Neural cell (in vitro differentiated cells): ENCODE results near the gene PAPOLG. TPM values are rescaled to one million over a fixed set of nuclear protein-coding genes. Genes with fewer than 3 reads are reported as not detected.

Experiments
- H2AFZ ChIP-seq: fragments of 200-600, 300-800 bp; sonication (generic), shearing (Covaris generic); 2 replicates; pipeline ENCODE4 v1.6.0; 2014; ENCODE audit warnings: low read depth, mild to moderate bottlenecking, antibody characterized with exemption, low read length, moderate library complexity
- H3F3A ChIP-seq: fragments of 200-600 bp; shearing (Covaris generic); 2 replicates; pipeline ENCODE4 v1.6.1; 2016; ENCODE audit warnings: mild to moderate bottlenecking, moderate library complexity, mixed read lengths, antibody characterized with exemption, low read length; ENCODE audit not compliant: insufficient read depth, poor library complexity, severe bottlenecking
- H3K27ac ChIP-seq: fragments of 200-600, 300-800 bp; sonication (generic), shearing (Covaris generic); 2 replicates; pipeline ENCODE4 v1.5.1; 2014; ENCODE audit warnings: mild to moderate bottlenecking, low read length, moderate library complexity
- H3K27me3 ChIP-seq: fragments of 300-800, 200-600 bp; sonication (generic), shearing (Covaris generic); 2 replicates; pipeline ENCODE4 v1.6.0; 2014; ENCODE audit warnings: mild to moderate bottlenecking, low read depth, low read length, moderate library complexity; ENCODE audit not compliant: insufficient read depth
- H3K36me3 ChIP-seq: fragments of 300-800, 200-600 bp; sonication (generic), shearing (Covaris generic); 2 replicates; pipeline ENCODE4 v1.5.1; 2014; ENCODE audit warnings: mild to moderate bottlenecking, antibody characterized with exemption, low read length, moderate library complexity; ENCODE audit not compliant: insufficient read depth
- H3K4me2 ChIP-seq: fragments of 300-800, 200-600 bp; sonication (generic), shearing (Covaris generic); 2 replicates; pipeline ENCODE4 v1.6.0; 2014; ENCODE audit warnings: mild to moderate bottlenecking, low read length
- H3K4me3 ChIP-seq: fragments of 300-800, 200-600 bp; sonication (generic), shearing (Covaris generic); 2 replicates; pipeline ENCODE4 v1.5.1; 2014; ENCODE audit warnings: mild to moderate bottlenecking, low read length, moderate library complexity
- H3K79me2 ChIP-seq: fragments of 200-600 bp; shearing (Covaris generic); replicated peaks from 2 replicates; pipeline ENCODE4 v1.6.0; 2014; ENCODE audit warnings: mild to moderate bottlenecking, low read length, moderate library complexity; ENCODE audit not compliant: insufficient read depth
- H3K9ac ChIP-seq: fragments of 300-800, 200-600 bp; sonication (generic), shearing (Covaris generic); 2 replicates; pipeline ENCODE4 v1.6.1; 2016; ENCODE audit warnings: mild to moderate bottlenecking, low read length, mixed read lengths
- H3K9me2 ChIP-seq: fragments of 200-600 bp; shearing (Covaris generic); 2 replicates; pipeline ENCODE4 v1.6.1; 2016; ENCODE audit warnings: mild to moderate bottlenecking, low read length, mixed read lengths; ENCODE audit not compliant: insufficient read depth
- H3K9me3 ChIP-seq: fragments of 200-600, 300-800 bp; sonication (generic), shearing (Covaris generic); 2 replicates; pipeline ENCODE4 v1.6.1; 2016; ENCODE audit warnings: mild to moderate bottlenecking, mixed run types, low read length, moderate library complexity, mixed read lengths
- H4K20me1 ChIP-seq: fragments of 200-600 bp; shearing (Covaris generic); 2 replicates; pipeline ENCODE4 v1.6.1; 2016; ENCODE audit warnings: mild to moderate bottlenecking, mixed run types; ENCODE audit not compliant: insufficient read depth
- CTCF ChIP-seq: fragments of 450-650 bp; IDR thresholded peaks from 2 replicates; pipeline ENCODE4 v1.5.1; 2014; ENCODE audit warnings: antibody characterized with exemption, mild to moderate bottlenecking, moderate library complexity; ENCODE audit not compliant: poor library complexity, severe bottlenecking
- EP300 ChIP-seq: fragments of 450-650 bp; conservative IDR thresholded peaks from 2 replicates; pipeline ENCODE4 v1.6.1; 2014; ENCODE audit warnings: antibody characterized with exemption, mild to moderate bottlenecking, moderate library complexity; ENCODE audit not compliant: poor library complexity, severe bottlenecking
- EZH2 ChIP-seq: fragments of 200-600, 300-800 bp; shearing (Covaris generic), sonication (generic); IDR thresholded peaks from 2 replicates; pipeline ENCODE4 v1.6.1; 2014; ENCODE audit warnings: antibody characterized with exemption, low read length, borderline replicate concordance, mild to moderate bottlenecking; ENCODE audit not compliant: insufficient read depth, poor library complexity, severe bottlenecking
- MXI1 ChIP-seq: fragments of 450-650 bp; conservative IDR thresholded peaks from 2 replicates; pipeline ENCODE4 v1.6.1; 2014; ENCODE audit warnings: antibody characterized with exemption, mild to moderate bottlenecking; ENCODE audit not compliant: poor library complexity, severe bottlenecking
- POLR2AphosphoS5 ChIP-seq: IDR thresholded peaks from 2 replicates; pipeline ENCODE4 v1.6.1; 2012
- RAD21 ChIP-seq: fragments of 450-650 bp; conservative IDR thresholded peaks from 2 replicates; pipeline ENCODE4 v1.6.1; 2014; ENCODE audit warnings: antibody characterized with exemption, mild to moderate bottlenecking, moderate library complexity
- REST ChIP-seq: IDR thresholded peaks from 2 replicates; pipeline ENCODE4 v1.6.1; 2012; ENCODE audit warnings: borderline replicate concordance
- SMC3 ChIP-seq: fragments of 450-650 bp; conservative IDR thresholded peaks from 2 replicates; pipeline ENCODE4 v1.6.1; 2014; ENCODE audit warnings: antibody characterized with exemption, mild to moderate bottlenecking, moderate library complexity; ENCODE audit not compliant: poor library complexity
- TAF1 ChIP-seq: IDR thresholded peaks from 2 replicates; pipeline ENCODE4 v1.6.1; 2012; ENCODE audit warnings: low read depth
- polyA plus RNA-seq: library from polyadenylated mRNA; depleted of rRNA; stranded (reverse); fragments of >200 nt; gene quantifications from 2 replicates; pipeline ENCODE4 v1.2.3, GENCODE V29; 2014
- small RNA-seq, 3 experiments: library from RNA; depleted of rRNA; stranded (forward); fragments of <200 nt; gene quantifications; one replicate each; pipeline ENCODE3, GENCODE V24; 2012

The PAPOLG gene
- polyA plus RNA-seq, 1 donor from 2014 or later = 31.2 TPM

GRCh38 chr2:60844105-60844504, 88.0 kb downstream of the PAPOLG start:
- H3K4me3 ChIP-seq = no peak overlapping the region
- no peak overlapping the region for H2AFZ ChIP-seq
- no peaks in the 10 kb centered on the region for H3K27me3 ChIP-seq
- H3K9me2 ChIP-seq = no peaks in the 10 kb centered on the region
- H3K9ac ChIP-seq = no peak overlapping the region
- TF ChIP-seq POLR2AphosphoS5 (no peak), EP300 (no peak), TAF1 (no peak), RAD21 (no peak), CTCF (no peak), MXI1 (no peak), SMC3 (no peak), REST (no peak), EZH2 (no peak)
- H3K9me3 ChIP-seq = no peaks in the 10 kb centered on the region
- no peaks in the 10 kb centered on the region for H4K20me1 ChIP-seq
- no peak overlapping the region for H3K4me2 ChIP-seq
- H3K36me3 ChIP-seq = no peaks in the 10 kb centered on the region
- H3F3A ChIP-seq = no peaks in the 10 kb centered on the region
- no peaks in the 10 kb centered on the region for H3K79me2 ChIP-seq
- no peak overlapping the region for H3K27ac ChIP-seq

- Histone ChIP-seq H4K20me1 (no peaks in the 10 kb centered on the region), H2AFZ (no peak overlapping the region), H3K9me2 (no peaks in the 10 kb centered on the region), H3K9ac (no peak overlapping the region), H3K36me3 (no peaks in the 10 kb centered on the region), H3K4me2 (no peak overlapping the region), H3K79me2 (no peaks in the 10 kb centered on the region), H3K4me3 (no peak overlapping the region), H3K27ac (no peak overlapping the region), H3K9me3 (no peaks in the 10 kb centered on the region), H3F3A (no peaks in the 10 kb centered on the region), H3K27me3 (no peaks in the 10 kb centered on the region)
- TF ChIP-seq MXI1 (no peak), CTCF (no peak), EZH2 (no peak)
Observed at GRCh38 chr2:60847854-60848253, 91.8 kb downstream of the PAPOLG start.

Small RNA genes lying within 50 kb of the gene (small RNA-seq; reads per million reads assigned to genes)
- gene RN7SL632P (0 to 0.16 (median 0.03) reads per million in 3 experiments), gene RNU6-612P (0 reads per million in 3 experiments)

Other genes with a start within 250 kb of the PAPOLG start
- 44.0 and 54.2 TPM in 2 replicates for gene BCL11A, start 202.6 kb upstream of the PAPOLG start, polyA plus RNA-seq
- gene REL, start 125.3 kb downstream of the PAPOLG start, polyA plus RNA-seq = 1.9 and 2.2 TPM in 2 replicates